A549 (cell line): ENCODE results near the gene MON1A.

ENCODE experiments used
- CHD4 ChIP-seq: fragments of 200-600 bp; sonication (generic); IDR thresholded peaks from 2 replicates; pipeline ENCODE4 v1.6.1; 2016; ENCODE audit warnings: antibody characterized with exemption, mild to moderate bottlenecking, borderline replicate concordance
- JUNB ChIP-seq: fragments of >200 bp; sonication (Bioruptor Twin); formaldehyde crosslinking; IDR thresholded peaks from 2 replicates; pipeline ENCODE4 v1.6.1; 2016
- KDM5A ChIP-seq: fragments of 200-600 bp; sonication (generic); IDR thresholded peaks from 2 replicates; pipeline ENCODE4 v1.6.1; 2016; ENCODE audit warnings: antibody characterized with exemption, mild to moderate bottlenecking
- POLR2A ChIP-seq: IDR thresholded peaks from 2 replicates; pipeline ENCODE4 v1.6.1; 2012; ENCODE audit warnings: mild to moderate bottlenecking, low read length
- REST ChIP-seq: fragments of 200-600 bp; sonication (generic); IDR thresholded peaks from 2 replicates; pipeline ENCODE4 v1.6.1; 2016; ENCODE audit warnings: antibody characterized with exemption, mild to moderate bottlenecking, moderate library complexity
- SMC3 ChIP-seq: fragments of >200 bp; sonication (Bioruptor Twin); formaldehyde crosslinking; IDR thresholded peaks from 3 replicates; pipeline ENCODE4 v1.6.1; 2018; ENCODE audit warnings: inconsistent platforms
- TF ChIP-seq, protein P1 (sequence below): fragments of >200 bp; sonication (Bioruptor Twin); formaldehyde crosslinking; IDR thresholded peaks from 3 replicates; pipeline ENCODE4 v1.5.1; 2016
- TF ChIP-seq, protein P2 (sequence below): IDR thresholded peaks from 2 replicates; pipeline ENCODE4 v1.6.1; 2012

- TF ChIP-seq, protein P1, sequence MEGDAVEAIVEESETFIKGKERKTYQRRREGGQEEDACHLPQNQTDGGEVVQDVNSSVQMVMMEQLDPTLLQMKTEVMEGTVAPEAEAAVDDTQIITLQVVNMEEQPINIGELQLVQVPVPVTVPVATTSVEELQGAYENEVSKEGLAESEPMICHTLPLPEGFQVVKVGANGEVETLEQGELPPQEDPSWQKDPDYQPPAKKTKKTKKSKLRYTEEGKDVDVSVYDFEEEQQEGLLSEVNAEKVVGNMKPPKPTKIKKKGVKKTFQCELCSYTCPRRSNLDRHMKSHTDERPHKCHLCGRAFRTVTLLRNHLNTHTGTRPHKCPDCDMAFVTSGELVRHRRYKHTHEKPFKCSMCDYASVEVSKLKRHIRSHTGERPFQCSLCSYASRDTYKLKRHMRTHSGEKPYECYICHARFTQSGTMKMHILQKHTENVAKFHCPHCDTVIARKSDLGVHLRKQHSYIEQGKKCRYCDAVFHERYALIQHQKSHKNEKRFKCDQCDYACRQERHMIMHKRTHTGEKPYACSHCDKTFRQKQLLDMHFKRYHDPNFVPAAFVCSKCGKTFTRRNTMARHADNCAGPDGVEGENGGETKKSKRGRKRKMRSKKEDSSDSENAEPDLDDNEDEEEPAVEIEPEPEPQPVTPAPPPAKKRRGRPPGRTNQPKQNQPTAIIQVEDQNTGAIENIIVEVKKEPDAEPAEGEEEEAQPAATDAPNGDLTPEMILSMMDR: no peak
- no peak for TF ChIP-seq REST
- TF ChIP-seq POLR2A: peak; percentile 48; the same call in 1 of the 2 replicates
- TF ChIP-seq CHD4: no peak
- TF ChIP-seq JUNB: no peak
- TF ChIP-seq, protein P2, sequence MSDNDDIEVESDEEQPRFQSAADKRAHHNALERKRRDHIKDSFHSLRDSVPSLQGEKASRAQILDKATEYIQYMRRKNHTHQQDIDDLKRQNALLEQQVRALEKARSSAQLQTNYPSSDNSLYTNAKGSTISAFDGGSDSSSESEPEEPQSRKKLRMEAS: peak; percentile 41; the same call in 1 of the 2 replicates
- no peak for TF ChIP-seq SMC3
- no peak for TF ChIP-seq KDM5A
These were observed 25.9 kb downstream of the MON1A start, which contains the start of gene MST1R for GRCh38 chr3:49903451-49904424.
